GM18951 (cell line): Measurements from ENCODE around the gene ZNF768.
"Not testable (repeated sequence)": the region's sequence is repeated elsewhere in the genome, so short reads cannot be mapped to it uniquely, and the experiment has no call there.

Experiments used
- POLR2A ChIP-seq: IDR thresholded peaks from 4 replicates; pipeline ENCODE4 v1.6.1; 2011; ENCODE audit warnings: mild to moderate bottlenecking; ENCODE audit not compliant: insufficient read length, insufficient read depth; ENCODE audit errors: extremely low read depth
- in situ Hi-C: fragments of 300-500 bp; cut with MboI; formaldehyde crosslinking; loops from one replicate; pipeline ENCODE4 v1.12.0; 2022; ENCODE audit warnings: low sequenced_read_pairs, mixed read lengths, inconsistent platforms; ENCODE audit not compliant: unreplicated experiment

The ZNF768 gene

GRCh38 chr16:30548416-30549253 is 22.3 kb upstream of the ZNF768 start:
- in situ Hi-C loops: no loop called here
- TF ChIP-seq POLR2A: no peak

GRCh38 chr16:30546115-30546514 is 19.7 kb upstream of the ZNF768 start:
- in situ Hi-C loops: no loop called here
- TF ChIP-seq POLR2A: no peak

GRCh38 chr16:30543067-30543466 is 16.7 kb upstream of the ZNF768 start:
- no peak for TF ChIP-seq POLR2A
- in situ Hi-C loops: no loop called here

- TF ChIP-seq POLR2A: no peak
- in situ Hi-C loops: no loop called here
Observed at GRCh38 chr16:30541502-30542329, 15.3 kb upstream of the ZNF768 start.

- in situ Hi-C loops: not testable (repeated sequence)
Observed at GRCh38 chr16:30540916-30541464, 14.6 kb upstream of the ZNF768 start.

- in situ Hi-C loops: not testable (repeated sequence)
Observed at GRCh38 chr16:30539986-30540526, 13.7 kb upstream of the ZNF768 start.

GRCh38 chr16:30539000-30539964 is 12.9 kb upstream of the ZNF768 start:
- no peak for TF ChIP-seq POLR2A
- in situ Hi-C loops: no loop called here

GRCh38 chr16:30536391-30537024 is 10.1 kb upstream of the ZNF768 start:
- in situ Hi-C loops: not testable (repeated sequence)

GRCh38 chr16:30535777-30536190 is 9.4 kb upstream of the ZNF768 start:
- TF ChIP-seq POLR2A: peak; percentile 46

GRCh38 chr16:30535106-30535776 is 8.9 kb upstream of the ZNF768 start:
- TF ChIP-seq POLR2A: no peak
- in situ Hi-C loops: no loop called here

More at GRCh38 chr16:30535777-30536190, 9.4 kb upstream of the ZNF768 start:
- in situ Hi-C loops: no loop called here

GRCh38 chr16:30534368-30535105 is 8.2 kb upstream of the ZNF768 start, which contains the start of gene ZNF747:
TSS of gene ZNF747 (minus strand) at chr16:30534858. CDS start at chr16:30534679, 179 bp downstream.
- in situ Hi-C loops: no loop called here

More at GRCh38 chr16:30534368-30535105, 8.2 kb upstream of the ZNF768 start, which contains the start of gene ZNF747:
- TF ChIP-seq POLR2A: peak; percentile 84
